Superior temporal gyrus (tissue), 1 donor: Measurements from ENCODE around the gene ARFGAP3.

Experiments used
- DNase-seq: peaks from one replicate; pipeline ENCODE4 v3.0.0-alpha.2; 2016; ENCODE audit errors: extremely low spot score

ARFGAP3 gene, protein sequence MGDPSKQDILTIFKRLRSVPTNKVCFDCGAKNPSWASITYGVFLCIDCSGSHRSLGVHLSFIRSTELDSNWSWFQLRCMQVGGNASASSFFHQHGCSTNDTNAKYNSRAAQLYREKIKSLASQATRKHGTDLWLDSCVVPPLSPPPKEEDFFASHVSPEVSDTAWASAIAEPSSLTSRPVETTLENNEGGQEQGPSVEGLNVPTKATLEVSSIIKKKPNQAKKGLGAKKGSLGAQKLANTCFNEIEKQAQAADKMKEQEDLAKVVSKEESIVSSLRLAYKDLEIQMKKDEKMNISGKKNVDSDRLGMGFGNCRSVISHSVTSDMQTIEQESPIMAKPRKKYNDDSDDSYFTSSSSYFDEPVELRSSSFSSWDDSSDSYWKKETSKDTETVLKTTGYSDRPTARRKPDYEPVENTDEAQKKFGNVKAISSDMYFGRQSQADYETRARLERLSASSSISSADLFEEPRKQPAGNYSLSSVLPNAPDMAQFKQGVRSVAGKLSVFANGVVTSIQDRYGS

GRCh38 chr22:42856865-42857704 is at the start of gene ARFGAP3:
TSS of gene ARFGAP3 (minus strand) at chr22:42857273. CDS start at chr22:42857182, 91 bp downstream.
- DNase-seq = peak; percentile 95

GRCh38 chr22:42905702-42906183 is 48.7 kb upstream of the ARFGAP3 start:
- DNase-seq = no peak

DNA sequence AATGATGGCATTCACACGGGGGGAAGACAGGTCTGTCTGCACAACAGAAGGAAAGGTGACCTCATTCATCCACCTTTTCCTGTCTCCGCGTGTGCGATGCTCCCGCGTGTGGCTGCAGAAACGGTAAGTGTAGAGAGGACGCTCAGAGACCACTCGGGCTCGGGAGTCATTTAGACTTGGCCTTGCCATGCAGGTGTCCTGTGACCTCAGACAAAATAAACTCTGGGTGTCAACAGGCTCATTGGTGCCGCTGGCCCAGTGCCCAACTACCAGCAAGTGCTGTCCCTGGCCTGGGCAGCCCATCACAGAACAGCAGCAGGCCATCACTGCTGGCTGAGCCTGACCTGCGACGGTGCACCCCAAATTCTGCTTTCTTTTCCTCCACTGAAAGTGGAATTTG is 48.1 kb upstream of the ARFGAP3 start:
- no peak for DNase-seq

DNA sequence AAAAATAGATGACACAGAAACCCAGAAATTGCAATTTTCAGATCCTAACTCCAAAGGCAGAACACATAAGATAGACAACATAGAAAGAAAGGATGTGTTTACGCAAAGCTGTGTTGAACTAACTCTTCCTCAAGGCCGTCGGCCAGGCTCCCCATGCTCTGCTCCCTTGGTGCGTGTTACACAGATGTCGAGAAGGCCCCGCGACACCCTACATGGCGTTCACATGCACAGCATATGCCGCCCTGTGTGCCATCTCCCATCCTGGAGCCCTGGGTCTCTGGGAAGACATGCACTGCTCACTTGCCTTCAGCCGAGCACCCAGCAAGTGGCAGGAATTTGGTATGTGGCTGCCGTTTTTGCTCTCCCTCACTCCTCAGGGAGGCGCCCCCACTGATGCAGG is 47.0 kb upstream of the ARFGAP3 start:
- DNase-seq = no peak

DNA sequence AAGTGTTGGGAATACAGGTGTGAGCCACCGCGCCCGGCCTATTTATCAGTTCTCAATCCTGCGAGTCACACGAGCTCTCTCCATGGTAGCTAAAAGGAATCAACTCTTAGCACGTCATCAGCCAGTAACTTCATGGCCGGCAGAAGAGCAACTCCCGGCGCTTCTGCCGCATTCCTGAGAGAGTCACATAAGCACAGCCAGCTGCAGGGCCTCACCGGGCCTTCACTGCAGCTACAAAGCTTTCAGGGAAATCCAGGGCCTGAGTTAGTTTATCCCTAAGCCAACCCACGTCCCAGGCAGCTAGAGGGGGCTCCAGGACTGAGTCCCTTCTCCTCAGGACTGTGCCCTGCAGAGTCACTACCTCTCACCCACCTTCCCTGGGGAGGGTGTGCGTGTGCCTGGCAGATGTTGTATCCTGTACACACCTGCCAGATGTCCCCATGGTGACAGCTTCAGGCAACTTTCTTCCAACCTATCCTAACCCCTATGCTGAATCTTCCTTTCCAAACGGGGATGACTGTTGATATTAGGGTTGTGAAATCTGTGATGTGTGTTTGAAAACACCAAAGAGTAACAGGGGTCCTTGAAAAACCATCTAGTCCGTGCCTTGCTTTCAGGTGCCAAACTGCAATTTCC is 45.9 kb upstream of the ARFGAP3 start:
- no peak for DNase-seq

- DNase-seq = no peak
Observed at GRCh38 chr22:42901790-42902508, 44.9 kb upstream of the ARFGAP3 start.

DNA sequence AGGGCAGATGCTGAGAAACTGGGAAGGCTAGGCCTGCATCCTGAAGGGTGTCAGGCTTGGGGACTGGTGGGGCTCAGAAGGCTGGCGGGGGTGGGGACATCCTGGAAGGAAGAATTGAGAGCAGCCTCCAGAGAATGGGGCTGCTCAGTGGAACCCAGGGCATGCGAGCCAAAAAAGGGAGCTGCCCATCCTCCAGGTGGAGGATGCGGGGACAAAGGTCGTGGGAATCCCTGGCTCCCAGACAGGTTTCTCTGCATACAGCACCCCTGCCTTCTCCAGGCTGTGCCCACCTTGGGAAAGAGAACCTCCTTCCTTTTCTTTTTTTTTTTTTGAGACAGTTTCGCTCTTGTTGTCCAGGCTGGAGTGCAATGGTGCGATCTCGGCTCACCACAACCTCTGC is 40.9 kb upstream of the ARFGAP3 start:
- no peak for DNase-seq

DNA sequence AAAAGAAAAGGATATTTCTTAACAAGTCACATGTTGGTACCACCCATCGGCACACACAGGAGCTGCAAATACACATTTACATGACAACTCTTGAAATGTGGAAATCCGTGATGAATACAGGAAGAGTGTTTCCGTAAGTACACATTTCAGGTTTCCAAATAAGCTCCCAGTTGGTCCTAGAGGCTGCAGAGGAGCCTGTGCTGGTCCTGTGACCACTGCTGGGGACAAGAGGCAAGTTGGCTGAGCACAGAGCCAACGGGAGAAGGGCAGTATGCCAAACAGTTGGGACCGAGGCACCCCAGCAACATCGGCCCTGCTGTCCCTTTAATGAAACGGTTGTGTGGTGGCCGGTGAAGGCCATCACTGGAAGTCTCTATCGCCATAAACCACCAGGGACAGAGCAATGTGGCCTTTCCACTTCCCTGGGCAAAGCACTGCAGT is 38.5 kb upstream of the ARFGAP3 start:
- DNase-seq = peak; percentile 31

DNA sequence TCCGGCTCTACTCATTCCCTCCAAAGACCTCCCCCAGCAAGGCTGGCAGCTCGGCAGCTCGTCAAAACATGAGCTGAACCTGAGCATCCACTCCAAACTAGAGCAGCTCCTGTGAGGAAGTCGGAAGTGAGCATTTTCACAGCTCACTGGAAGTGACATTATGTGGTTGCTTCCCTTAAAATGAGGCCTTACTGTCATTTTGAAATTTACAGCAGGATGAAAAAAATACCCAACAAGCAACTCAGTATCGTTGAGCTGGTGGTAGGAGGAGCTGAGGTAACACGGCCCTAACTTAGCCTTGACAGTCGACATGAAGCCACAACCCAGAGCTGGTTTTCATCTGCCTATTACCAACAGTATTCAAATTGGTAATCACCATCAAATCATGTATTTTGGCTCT is 38.0 kb upstream of the ARFGAP3 start:
- DNase-seq = no peak

GRCh38 chr22:42893371-42894150 is 36.5 kb upstream of the ARFGAP3 start:
- no peak for DNase-seq

DNA sequence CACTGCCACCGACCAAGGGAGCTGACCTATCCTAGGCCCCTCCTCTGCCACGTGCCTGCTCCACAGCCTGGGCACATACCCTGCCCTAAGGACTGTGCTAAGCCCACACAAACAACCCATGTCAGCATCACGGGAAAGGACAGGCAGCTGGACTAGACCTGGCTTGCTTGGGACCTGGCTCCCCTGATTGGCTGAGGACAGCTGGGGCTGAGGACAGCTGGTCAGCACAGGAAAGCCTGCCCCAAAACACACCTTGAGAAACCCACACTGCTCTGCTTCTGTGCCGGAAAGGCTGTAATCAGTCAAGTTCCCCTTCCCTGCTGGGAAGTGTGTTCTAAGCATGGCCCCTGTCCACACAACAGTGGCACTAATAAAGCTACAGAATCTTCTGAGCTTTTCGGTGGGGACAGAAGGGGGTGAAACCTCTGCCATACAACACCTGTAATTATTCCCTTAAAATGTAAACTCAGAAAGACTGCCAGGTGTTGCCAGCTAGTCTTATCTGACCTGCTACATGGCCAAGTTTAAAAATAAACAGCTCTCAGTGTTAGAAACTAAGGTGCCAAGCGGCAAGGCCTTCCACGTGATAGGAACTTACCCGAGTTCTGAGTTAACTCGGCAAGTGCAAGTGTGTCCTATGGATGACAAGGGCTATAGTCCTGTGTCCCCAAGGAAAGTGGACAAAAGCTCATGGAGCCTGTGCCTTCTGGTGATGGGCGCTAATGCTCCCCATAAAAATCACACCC is 35.7 kb upstream of the ARFGAP3 start:
- DNase-seq = no peak

DNA sequence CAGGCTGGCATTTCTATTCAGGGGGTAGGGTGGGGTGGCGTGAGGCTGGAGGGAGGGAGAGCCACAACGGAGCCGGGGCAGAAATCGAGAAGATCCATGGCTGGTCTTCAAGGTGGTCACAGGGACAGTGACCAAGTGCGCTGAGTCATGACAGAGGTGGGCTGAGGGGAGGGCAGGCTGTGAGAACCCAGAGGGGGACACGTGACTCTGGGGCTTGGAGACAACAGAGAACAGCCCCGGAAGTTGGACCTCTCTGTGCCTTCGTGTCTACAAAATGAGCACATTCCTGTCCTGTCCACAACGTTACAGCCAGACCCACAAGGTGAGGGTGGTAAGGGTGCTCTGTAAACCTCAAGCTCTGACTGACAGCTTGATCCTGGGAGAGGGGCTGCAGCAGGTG is 35.1 kb upstream of the ARFGAP3 start:
- DNase-seq = no peak

GRCh38 chr22:42891696-42892095 is 34.6 kb upstream of the ARFGAP3 start:
- no peak for DNase-seq

- no peak for DNase-seq
Observed at GRCh38 chr22:42891008-42891407, 33.9 kb upstream of the ARFGAP3 start.

DNA sequence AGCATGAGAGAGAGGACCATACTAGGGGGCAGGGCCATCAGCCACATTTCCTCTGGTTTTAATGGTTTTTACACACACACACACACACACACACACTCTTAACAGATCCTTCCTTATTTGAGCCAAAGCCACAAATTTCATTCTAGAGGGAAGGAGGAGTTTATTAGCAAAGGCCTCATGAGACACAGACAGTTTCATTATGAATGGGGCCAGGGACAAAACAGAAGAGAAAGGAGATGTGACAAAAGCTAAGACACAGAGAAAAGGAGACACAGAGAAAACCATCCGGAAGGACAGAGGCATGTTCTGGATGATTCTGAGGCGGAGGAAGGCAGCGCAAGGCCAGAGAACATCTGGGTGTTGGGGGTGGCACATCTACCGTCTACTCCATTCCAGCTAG is 32.2 kb upstream of the ARFGAP3 start:
- DNase-seq = peak; percentile 24

DNA sequence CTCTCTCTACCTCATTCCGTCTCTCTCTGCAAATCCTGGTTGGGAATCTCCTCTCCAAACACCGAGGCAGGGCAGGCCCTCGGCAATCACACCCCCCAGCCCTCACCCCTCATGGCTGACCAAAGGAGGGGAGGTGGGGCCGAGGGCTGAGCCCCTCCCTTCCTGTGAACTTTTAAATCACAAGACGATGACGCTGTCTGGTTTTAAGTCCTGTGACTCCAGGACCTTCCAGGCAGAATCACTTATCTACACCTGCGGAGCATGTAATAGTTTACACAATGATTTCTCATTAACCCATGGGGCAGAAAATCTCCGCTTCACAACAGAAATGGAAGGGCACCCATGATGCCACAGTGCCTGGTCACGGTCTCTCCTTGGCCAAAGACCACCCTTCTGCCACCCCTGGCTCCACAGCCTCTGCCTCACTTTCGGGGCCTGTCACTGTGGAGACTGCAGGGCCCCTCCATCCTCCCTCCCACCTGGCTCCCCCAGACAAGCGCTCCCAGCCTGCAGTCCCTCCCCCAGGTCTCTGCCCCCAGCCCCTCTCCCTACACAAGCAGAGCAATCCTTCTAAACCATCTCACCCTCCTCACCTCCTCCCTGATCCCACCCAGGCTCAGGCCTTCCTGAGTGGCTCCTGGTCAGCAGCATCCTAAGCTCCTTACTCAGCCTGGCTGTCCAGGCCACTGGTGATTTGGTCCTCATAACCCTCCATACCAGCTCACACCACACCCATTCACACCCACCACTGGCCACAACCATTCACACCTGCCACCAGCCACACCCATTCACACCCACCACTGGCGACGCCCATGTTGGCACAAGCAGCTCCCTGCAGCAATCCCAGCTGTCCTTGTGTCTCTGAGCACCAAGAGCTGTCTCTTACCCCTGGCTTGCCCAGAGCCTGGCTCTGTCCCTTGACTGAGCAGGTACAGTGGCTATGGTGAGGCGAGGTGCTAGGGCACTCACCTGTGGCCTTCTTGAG is 30.7 kb upstream of the ARFGAP3 start:
- DNase-seq = no peak

DNA sequence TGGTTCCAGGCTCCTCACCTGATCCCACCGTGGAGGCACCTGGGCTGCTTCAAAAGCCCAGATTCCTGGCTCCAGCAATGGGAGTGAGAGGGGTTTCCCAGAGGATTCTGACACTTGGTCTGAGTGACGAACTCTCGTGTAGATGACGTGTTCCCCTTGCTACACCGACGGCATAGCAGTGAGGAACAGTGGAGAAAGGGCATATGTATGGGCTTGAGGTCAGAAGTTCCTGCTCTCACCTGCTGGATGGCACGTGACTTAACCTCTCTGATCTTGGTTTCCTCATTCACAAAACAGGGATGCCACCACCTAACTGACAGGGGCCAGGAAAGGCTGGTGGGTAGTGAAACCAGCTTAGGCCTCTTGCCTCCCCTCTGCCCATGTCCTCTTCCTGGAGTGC is 30.0 kb upstream of the ARFGAP3 start:
- DNase-seq = no peak

GRCh38 chr22:42885446-42885845 is 28.4 kb upstream of the ARFGAP3 start:
- no peak for DNase-seq
